ENCODE results near the gene SV2C.

DNA sequence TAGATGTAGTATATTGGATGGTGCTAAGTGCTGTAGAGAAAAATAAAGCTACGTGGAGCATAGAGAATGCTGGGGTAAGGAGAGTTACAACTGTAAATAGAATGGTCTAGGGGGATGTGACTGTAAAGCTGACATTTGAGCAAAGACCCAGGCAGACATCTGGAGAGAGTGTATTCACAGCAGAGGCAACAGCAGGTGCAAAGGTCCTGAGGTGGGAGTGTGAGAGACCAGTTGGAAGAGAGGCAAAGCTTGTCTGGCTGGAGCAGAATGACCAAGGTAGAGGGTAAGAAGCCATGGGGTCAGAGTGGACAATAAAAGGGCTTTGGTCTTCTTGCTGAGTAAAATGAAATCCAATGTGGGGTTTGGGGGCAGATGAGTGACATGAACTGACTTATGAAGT, 227.0 kb downstream of the SV2C start:
- TF ChIP-seq CTCF (IDR thresholded peaks at IDR 0.05; ENCODE audit: low read depth, low read length, missing input control) (no peak), FOXA2 (IDR thresholded peaks at IDR 0.05) (no peak), GABPA (IDR thresholded peaks at IDR 0.05 in 1 of 2, conservative IDR thresholded peaks at IDR 0.05 in 1 of 2) (no peak), EGR1 (IDR thresholded peaks at IDR 0.05; ENCODE audit: low read depth in 2 of 2) (no peak), YY1 (IDR thresholded peaks at IDR 0.05) (no peak), JUND (IDR thresholded peaks at IDR 0.05) (no peak), RAD21 (IDR thresholded peaks at IDR 0.05) (no peak), HNF4G (IDR thresholded peaks at IDR 0.05) (no peak), TAF1 (conservative IDR thresholded peaks at IDR 0.05) (no peak), SP1 (IDR thresholded peaks at IDR 0.05) (no peak), ATF3 (IDR thresholded peaks at IDR 0.05) (no peak), RXRA (IDR thresholded peaks at IDR 0.05) (no peak), ZBTB33 (IDR thresholded peaks at IDR 0.05) (no peak)
- TF ChIP-seq, protein P1, sequence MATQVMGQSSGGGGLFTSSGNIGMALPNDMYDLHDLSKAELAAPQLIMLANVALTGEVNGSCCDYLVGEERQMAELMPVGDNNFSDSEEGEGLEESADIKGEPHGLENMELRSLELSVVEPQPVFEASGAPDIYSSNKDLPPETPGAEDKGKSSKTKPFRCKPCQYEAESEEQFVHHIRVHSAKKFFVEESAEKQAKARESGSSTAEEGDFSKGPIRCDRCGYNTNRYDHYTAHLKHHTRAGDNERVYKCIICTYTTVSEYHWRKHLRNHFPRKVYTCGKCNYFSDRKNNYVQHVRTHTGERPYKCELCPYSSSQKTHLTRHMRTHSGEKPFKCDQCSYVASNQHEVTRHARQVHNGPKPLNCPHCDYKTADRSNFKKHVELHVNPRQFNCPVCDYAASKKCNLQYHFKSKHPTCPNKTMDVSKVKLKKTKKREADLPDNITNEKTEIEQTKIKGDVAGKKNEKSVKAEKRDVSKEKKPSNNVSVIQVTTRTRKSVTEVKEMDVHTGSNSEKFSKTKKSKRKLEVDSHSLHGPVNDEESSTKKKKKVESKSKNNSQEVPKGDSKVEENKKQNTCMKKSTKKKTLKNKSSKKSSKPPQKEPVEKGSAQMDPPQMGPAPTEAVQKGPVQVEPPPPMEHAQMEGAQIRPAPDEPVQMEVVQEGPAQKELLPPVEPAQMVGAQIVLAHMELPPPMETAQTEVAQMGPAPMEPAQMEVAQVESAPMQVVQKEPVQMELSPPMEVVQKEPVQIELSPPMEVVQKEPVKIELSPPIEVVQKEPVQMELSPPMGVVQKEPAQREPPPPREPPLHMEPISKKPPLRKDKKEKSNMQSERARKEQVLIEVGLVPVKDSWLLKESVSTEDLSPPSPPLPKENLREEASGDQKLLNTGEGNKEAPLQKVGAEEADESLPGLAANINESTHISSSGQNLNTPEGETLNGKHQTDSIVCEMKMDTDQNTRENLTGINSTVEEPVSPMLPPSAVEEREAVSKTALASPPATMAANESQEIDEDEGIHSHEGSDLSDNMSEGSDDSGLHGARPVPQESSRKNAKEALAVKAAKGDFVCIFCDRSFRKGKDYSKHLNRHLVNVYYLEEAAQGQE (IDR thresholded peaks at IDR 0.05): no peak

All from liver (tissue), 3 donors.